NB4 (cell line): ENCODE data around the gene ARHGAP26.

Source experiments
- MYC ChIP-seq: IDR thresholded peaks from 2 replicates; pipeline ENCODE4 v1.6.1; 2011; ENCODE audit warnings: low read depth, low read length
- POLR2A ChIP-seq: IDR thresholded peaks from 2 replicates; pipeline ENCODE4 v1.6.1; 2011; ENCODE audit warnings: mild to moderate bottlenecking; ENCODE audit not compliant: insufficient read length; ENCODE audit errors: extremely low read depth
- TF ChIP-seq, protein P1 (sequence below): IDR thresholded peaks from one replicate; pipeline ENCODE4 v1.5.1; 2012; ENCODE audit warnings: low read depth, low read length

- TF ChIP-seq POLR2A = no peak
- no peak for TF ChIP-seq MYC
- TF ChIP-seq, protein P1, sequence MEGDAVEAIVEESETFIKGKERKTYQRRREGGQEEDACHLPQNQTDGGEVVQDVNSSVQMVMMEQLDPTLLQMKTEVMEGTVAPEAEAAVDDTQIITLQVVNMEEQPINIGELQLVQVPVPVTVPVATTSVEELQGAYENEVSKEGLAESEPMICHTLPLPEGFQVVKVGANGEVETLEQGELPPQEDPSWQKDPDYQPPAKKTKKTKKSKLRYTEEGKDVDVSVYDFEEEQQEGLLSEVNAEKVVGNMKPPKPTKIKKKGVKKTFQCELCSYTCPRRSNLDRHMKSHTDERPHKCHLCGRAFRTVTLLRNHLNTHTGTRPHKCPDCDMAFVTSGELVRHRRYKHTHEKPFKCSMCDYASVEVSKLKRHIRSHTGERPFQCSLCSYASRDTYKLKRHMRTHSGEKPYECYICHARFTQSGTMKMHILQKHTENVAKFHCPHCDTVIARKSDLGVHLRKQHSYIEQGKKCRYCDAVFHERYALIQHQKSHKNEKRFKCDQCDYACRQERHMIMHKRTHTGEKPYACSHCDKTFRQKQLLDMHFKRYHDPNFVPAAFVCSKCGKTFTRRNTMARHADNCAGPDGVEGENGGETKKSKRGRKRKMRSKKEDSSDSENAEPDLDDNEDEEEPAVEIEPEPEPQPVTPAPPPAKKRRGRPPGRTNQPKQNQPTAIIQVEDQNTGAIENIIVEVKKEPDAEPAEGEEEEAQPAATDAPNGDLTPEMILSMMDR = no peak
These were observed 20.9 kb upstream of the ARHGAP26 start for GRCh38 chr5:142749321-142749720.
